ENCODE data around the gene PPIE. TPM values are rescaled to one million over a fixed set of nuclear protein-coding genes. Genes with fewer than 3 reads are reported as not detected.
"Not testable (repeated sequence)": the region's sequence is repeated elsewhere in the genome, so short reads cannot be mapped to it uniquely, and the experiment has no call there.

The PPIE gene
- total RNA-seq, 1 experiment from 2014 or later: 73.8 TPM

- H3K36me3 ChIP-seq (ENCODE audit: control insufficient read depth in 1 of 2, insufficient read depth in 2 of 2, low read length in 2 of 2); H3K9me3 ChIP-seq (ENCODE audit: control insufficient read depth in 1 of 2, insufficient read depth in 1 of 2, low read depth in 1 of 2, low read length in 2 of 2); H3K27ac ChIP-seq (ENCODE audit: low read depth, low read length); RAD21 ChIA-PET (ENCODE audit: low non-redundant PET in 1 of 2, low total read pairs in 2 of 2, uncharacterized antibody in 2 of 2, unreplicated experiment in 2 of 2); H3K4me3 ChIP-seq (replicated peaks in 1 of 2; ENCODE audit: low read depth in 1 of 2, low read length in 2 of 2); H3K9me2 ChIP-seq (ENCODE audit: insufficient read depth); H2AFZ ChIP-seq (ENCODE audit: low read depth, low read length, poor library complexity, severe bottlenecking); H4K20me1 ChIP-seq (ENCODE audit: insufficient read depth); DNase-seq (ENCODE audit: low read depth, low spot score); POLR2A ChIA-PET; BruUV-seq (replicated peaks); ATAC-seq; H3K79me2 ChIP-seq (ENCODE audit: insufficient read depth, low read length); H3K4me2 ChIP-seq (ENCODE audit: low read length); CTCF ChIA-PET; H3K9ac ChIP-seq (ENCODE audit: low read length); H3K4me1 ChIP-seq (ENCODE audit: control insufficient read depth in 1 of 2, insufficient read depth in 2 of 2, low read length in 2 of 2); intact Hi-C loops (cut with micrococcal nuclease); H3K27me3 ChIP-seq (ENCODE audit: insufficient read depth, low read length): not testable (repeated sequence)
Observed at GRCh38 chr1:39775141-39775540, 36.5 kb downstream of the PPIE start.

GRCh38 chr1:39775676-39776399 is 37.2 kb downstream of the PPIE start:
- CTCF ChIA-PET, ATAC-seq, POLR2A ChIA-PET: not testable (repeated sequence)

GRCh38 chr1:39776400-39776713 is 37.7 kb downstream of the PPIE start:
- H3K9me3 ChIP-seq (ENCODE audit: control insufficient read depth in 1 of 2, insufficient read depth in 1 of 2, low read depth in 1 of 2, low read length in 2 of 2): no peaks in the 10 kb centered on the region
- H3K4me3 ChIP-seq (replicated peaks in 1 of 2; ENCODE audit: low read depth in 1 of 2, low read length in 2 of 2): no peak overlapping the region
- ATAC-seq (no peak), DNase-seq (ENCODE audit: low read depth, low spot score) (no peak)
- no peaks in the 10 kb centered on the region for H3K4me1 ChIP-seq (ENCODE audit: control insufficient read depth in 1 of 2, insufficient read depth in 2 of 2, low read length in 2 of 2)
- H3K27ac ChIP-seq (ENCODE audit: low read depth, low read length): no peak overlapping the region
- CTCF ChIA-PET: no interaction called here
- H3K4me2 ChIP-seq (ENCODE audit: low read length): no peak overlapping the region
- no peaks in the 10 kb centered on the region for H3K9me2 ChIP-seq (ENCODE audit: insufficient read depth)
- no peak for TF ChIP-seq TCF7L2 (IDR thresholded peaks at IDR 0.05; ENCODE audit: borderline replicate concordance, extremely low read depth, insufficient read depth, insufficient read length)
- no peak for TF ChIP-seq RAD21 (IDR thresholded peaks at IDR 0.05; ENCODE audit: low read depth)
- TF ChIP-seq ATF3 (IDR thresholded peaks at IDR 0.05): no peak
- no peak for TF ChIP-seq EZH2 (IDR thresholded peaks at IDR 0.05)
- no peak for TF ChIP-seq SIN3A (IDR thresholded peaks at IDR 0.05; ENCODE audit: low read depth)
- TF ChIP-seq POLR2A (IDR thresholded peaks at IDR 0.05; ENCODE audit: borderline replicate concordance, extremely low read depth, insufficient read depth, insufficient read length): no peak
- TF ChIP-seq CEBPB (IDR thresholded peaks at IDR 0.05; ENCODE audit: low read depth): no peak
- TF ChIP-seq ZBTB33 (IDR thresholded peaks at IDR 0.05; ENCODE audit: extremely low read depth, insufficient replicate concordance, low read length): no peak
- no peak for TF ChIP-seq SP1 (IDR thresholded peaks at IDR 0.05; ENCODE audit: low read depth)
- TF ChIP-seq JUND (IDR thresholded peaks at IDR 0.05): no peak
- no peaks in the 10 kb centered on the region for H3K79me2 ChIP-seq (ENCODE audit: insufficient read depth, low read length)
- H3K36me3 ChIP-seq (ENCODE audit: control insufficient read depth in 1 of 2, insufficient read depth in 2 of 2, low read length in 2 of 2): no peaks in the 10 kb centered on the region
- H4K20me1 ChIP-seq (ENCODE audit: insufficient read depth): no peaks in the 10 kb centered on the region
- H2AFZ ChIP-seq (ENCODE audit: low read depth, low read length, poor library complexity, severe bottlenecking): no peak overlapping the region
- intact Hi-C loops (cut with micrococcal nuclease): no loop called here
- BruUV-seq (replicated peaks): no TSS peak
- no peak overlapping the region for H3K9ac ChIP-seq (ENCODE audit: low read length)
- RAD21 ChIA-PET (ENCODE audit: low non-redundant PET in 1 of 2, low total read pairs in 2 of 2, uncharacterized antibody in 2 of 2, unreplicated experiment in 2 of 2): no interaction called here
- POLR2A ChIA-PET: no interaction called here
- H3K27me3 ChIP-seq (ENCODE audit: insufficient read depth, low read length): no peaks in the 10 kb centered on the region

More at GRCh38 chr1:39775676-39776399, 37.2 kb downstream of the PPIE start:
- H2AFZ ChIP-seq (ENCODE audit: low read depth, low read length, poor library complexity, severe bottlenecking); BruUV-seq (replicated peaks); H3K9me2 ChIP-seq (ENCODE audit: insufficient read depth); H3K36me3 ChIP-seq (ENCODE audit: control insufficient read depth in 1 of 2, insufficient read depth in 2 of 2, low read length in 2 of 2); H3K4me3 ChIP-seq (replicated peaks in 1 of 2; ENCODE audit: low read depth in 1 of 2, low read length in 2 of 2); RAD21 ChIA-PET (ENCODE audit: low non-redundant PET in 1 of 2, low total read pairs in 2 of 2, uncharacterized antibody in 2 of 2, unreplicated experiment in 2 of 2); H3K9me3 ChIP-seq (ENCODE audit: control insufficient read depth in 1 of 2, insufficient read depth in 1 of 2, low read depth in 1 of 2, low read length in 2 of 2); H4K20me1 ChIP-seq (ENCODE audit: insufficient read depth); H3K79me2 ChIP-seq (ENCODE audit: insufficient read depth, low read length); H3K4me2 ChIP-seq (ENCODE audit: low read length); H3K27ac ChIP-seq (ENCODE audit: low read depth, low read length); intact Hi-C loops (cut with micrococcal nuclease); DNase-seq (ENCODE audit: low read depth, low spot score); H3K9ac ChIP-seq (ENCODE audit: low read length); H3K27me3 ChIP-seq (ENCODE audit: insufficient read depth, low read length); H3K4me1 ChIP-seq (ENCODE audit: control insufficient read depth in 1 of 2, insufficient read depth in 2 of 2, low read length in 2 of 2): not testable (repeated sequence)

Data from HCT116 (cell line).